Mesenteric fat pad (tissue), 1 donor: Measurements from ENCODE around the gene FXYD3. TPM values are rescaled to one million over a fixed set of nuclear protein-coding genes. Genes with fewer than 3 reads are reported as not detected.

ENCODE experiments used
- DNase-seq: peaks from one replicate; pipeline ENCODE4 v3.0.0-alpha.2; 2020; ENCODE audit warnings: low spot score
- total RNA-seq: library from RNA; stranded (reverse); fragmentation: NEBNext Ultra II Directional; extraction: Animal tissue kit (Norgen Biotek cat#: 25700); gene quantifications from one replicate; pipeline ENCODE4 v1.2.1, GENCODE V29; 2021
- donor health status: DM: yes; HTN: yes; CAD: no.

The FXYD3 gene
- total RNA-seq, 1 donor from 2014 or later = 1.3 TPM

GRCh38 chr19:35157431-35157830, 41.8 kb downstream of the FXYD3 start:
- no peak for DNase-seq

- DNase-seq = no peak
Measured at GRCh38 chr19:35159606-35160005, 44.0 kb downstream of the FXYD3 start.

- no peak for DNase-seq
Measured at GRCh38 chr19:35160629-35161433, 45.2 kb downstream of the FXYD3 start.

- no peak for DNase-seq
Measured at GRCh38 chr19:35161434-35161743, 45.8 kb downstream of the FXYD3 start.

- DNase-seq = no peak
Measured at GRCh38 chr19:35162471-35163326, 47.1 kb downstream of the FXYD3 start.

- DNase-seq = no peak
Measured at GRCh38 chr19:35164418-35164817, 48.8 kb downstream of the FXYD3 start.

- peak; percentile 12 for DNase-seq
Measured at GRCh38 chr19:35165200-35166058, 49.8 kb downstream of the FXYD3 start.

- peak; percentile 37 for DNase-seq
Measured at GRCh38 chr19:35166100-35167063, 50.8 kb downstream of the FXYD3 start.

GRCh38 chr19:35167251-35168119, 51.9 kb downstream of the FXYD3 start:
- peak; percentile 43 for DNase-seq

- DNase-seq = peak; percentile 24
Measured at GRCh38 chr19:35168196-35168595, 52.6 kb downstream of the FXYD3 start.

- DNase-seq = peak; percentile 72
Measured at GRCh38 chr19:35169221-35169995, 53.8 kb downstream of the FXYD3 start.

- peak; percentile 45 for DNase-seq
Measured at GRCh38 chr19:35170359-35171061, 54.9 kb downstream of the FXYD3 start.

GRCh38 chr19:35171730-35172129, 56.1 kb downstream of the FXYD3 start:
- peak; percentile 16 for DNase-seq

Other genes with a start within 250 kb of the FXYD3 start
- gene ZNF30, start 188.9 kb upstream of the FXYD3 start, total RNA-seq = 2.2 TPM
- gene ZNF792, start 151.6 kb upstream of the FXYD3 start, total RNA-seq = 7.5 TPM
- gene GRAMD1A, start 115.5 kb upstream of the FXYD3 start, total RNA-seq = 76.8 TPM
- gene SCN1B, start 85.4 kb upstream of the FXYD3 start, total RNA-seq = 17.3 TPM
- gene HPN, start 74.1 kb upstream of the FXYD3 start, total RNA-seq = 1.4 TPM
- 7.7 TPM for gene LGI4, start 19.2 kb downstream of the FXYD3 start, total RNA-seq
- gene FXYD1, start 23.0 kb downstream of the FXYD3 start, total RNA-seq = 47.3 TPM
- 0.48 TPM for gene FXYD7, start 27.4 kb downstream of the FXYD3 start, total RNA-seq
- gene FXYD5, start 38.9 kb downstream of the FXYD3 start, total RNA-seq = 73.4 TPM
- not detected for gene FAM187B, start 112.9 kb downstream of the FXYD3 start, total RNA-seq
- gene LSR, start 133.2 kb downstream of the FXYD3 start, total RNA-seq = 8.1 TPM
- 110 TPM for gene USF2, start 153.1 kb downstream of the FXYD3 start, total RNA-seq
- gene HAMP, start 166.7 kb downstream of the FXYD3 start, total RNA-seq = not detected
- not detected for gene MAG, start 176.3 kb downstream of the FXYD3 start, total RNA-seq
- 1.3 TPM for gene CD22, start 213.4 kb downstream of the FXYD3 start, total RNA-seq
- gene FFAR1, start 232.1 kb downstream of the FXYD3 start, total RNA-seq = not detected
- gene FFAR3, start 242.6 kb downstream of the FXYD3 start, total RNA-seq = 1.4 TPM